HG03342 (cell line): ENCODE measurements around the gene SCGB3A1.

ENCODE experiments used
- ATAC-seq: cut with Tn5 transposase; IDR thresholded peaks from one replicate; pipeline ENCODE4 v1.9.1; 2021; ENCODE audit warnings: mild to moderate bottlenecking, moderate library complexity; ENCODE audit not compliant: unreplicated experiment

Gene SCGB3A1, protein sequence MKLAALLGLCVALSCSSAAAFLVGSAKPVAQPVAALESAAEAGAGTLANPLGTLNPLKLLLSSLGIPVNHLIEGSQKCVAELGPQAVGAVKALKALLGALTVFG

GRCh38 chr5:180591311-180591887 lies at the start of gene SCGB3A1:
TSS of gene SCGB3A1 (minus strand) at chr5:180591499. CDS start at chr5:180591462, 37 bp downstream.
- ATAC-seq, result no peak

DNA sequence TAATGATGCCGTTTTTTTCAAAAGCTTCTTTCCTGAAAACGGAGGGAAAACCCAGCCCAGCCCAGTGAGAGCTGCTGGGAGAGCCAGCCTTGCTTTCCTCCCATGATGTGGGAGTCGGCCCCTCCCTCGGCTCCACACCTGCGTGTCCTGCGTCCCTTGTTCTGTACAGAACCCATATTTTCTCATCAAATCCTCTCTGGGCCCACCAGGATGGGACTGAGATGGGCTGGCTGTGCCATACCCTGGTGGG lies 49.2 kb upstream of the SCGB3A1 start:
- ATAC-seq, result no peak

GRCh38 chr5:180639741-180640610 lies 48.7 kb upstream of the SCGB3A1 start:
- ATAC-seq, result no peak

DNA sequence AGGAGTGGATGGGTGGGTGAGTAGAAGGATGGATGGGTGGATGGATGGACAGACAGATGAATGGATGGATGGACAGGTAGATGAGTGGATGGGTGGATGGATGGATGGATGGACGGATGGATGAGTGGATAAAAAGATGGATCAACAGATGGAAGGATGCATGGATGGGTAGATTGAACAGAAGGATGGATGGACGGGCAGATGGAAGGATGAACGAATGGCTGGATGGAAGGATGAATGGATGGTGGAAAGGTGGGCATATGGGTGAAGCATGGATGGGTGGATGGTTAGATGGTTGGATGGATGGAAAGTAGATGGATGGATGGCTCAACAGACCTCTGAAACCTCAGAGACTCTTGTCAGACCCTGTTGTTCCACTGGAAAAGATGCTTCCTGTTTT lies 48.0 kb upstream of the SCGB3A1 start:
- ATAC-seq, result no peak

- no peak for ATAC-seq
These were observed 46.8 kb upstream of the SCGB3A1 start for GRCh38 chr5:180637962-180638680.

GRCh38 chr5:180636403-180637075 lies 45.2 kb upstream of the SCGB3A1 start:
- no peak for ATAC-seq

GRCh38 chr5:180636016-180636402 lies 44.7 kb upstream of the SCGB3A1 start:
- ATAC-seq, result no peak

DNA sequence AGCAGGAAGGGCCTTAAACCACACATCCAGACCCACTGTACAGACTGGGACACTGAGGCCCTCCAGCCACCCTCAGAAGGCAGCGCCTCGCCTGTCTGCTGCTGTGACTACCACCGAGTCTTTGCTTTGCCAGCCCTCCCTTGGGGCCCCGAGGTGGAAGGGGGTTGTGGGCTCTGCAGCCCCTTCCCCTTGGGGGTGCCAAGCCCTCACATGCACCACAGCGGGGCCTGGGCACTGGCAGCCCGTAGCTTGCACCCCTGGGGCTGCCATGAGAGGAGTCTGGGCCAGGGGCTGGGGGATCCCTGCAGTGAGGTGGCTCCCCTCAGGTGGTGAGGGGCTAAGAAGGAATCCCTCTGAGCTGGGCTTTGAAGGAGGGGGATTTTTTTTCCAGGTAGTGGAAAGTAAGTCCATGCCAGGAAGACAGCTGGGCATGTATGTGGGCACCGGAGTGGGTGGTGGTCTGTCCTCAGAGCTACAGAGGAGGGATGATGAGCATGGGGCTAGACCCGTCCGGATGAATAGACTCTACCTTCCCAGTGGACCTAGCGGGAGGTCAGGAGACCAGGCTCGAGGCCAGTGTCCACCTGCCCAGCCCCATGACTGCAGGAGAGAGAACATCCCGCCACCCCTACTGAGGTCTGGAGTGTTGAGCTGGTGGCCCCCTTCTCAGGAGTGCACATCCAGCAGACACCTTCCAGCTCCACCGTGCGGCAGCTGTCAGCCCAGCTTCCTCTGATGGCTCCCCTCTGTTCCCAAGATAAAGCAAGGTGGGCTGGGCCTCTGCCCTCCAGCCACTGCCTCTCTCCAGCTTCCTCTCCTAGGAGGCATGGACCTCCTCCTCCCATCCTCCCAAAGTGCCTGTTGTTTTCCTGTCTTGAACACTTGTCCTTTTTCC lies 42.2 kb upstream of the SCGB3A1 start:
- ATAC-seq, result no peak

DNA sequence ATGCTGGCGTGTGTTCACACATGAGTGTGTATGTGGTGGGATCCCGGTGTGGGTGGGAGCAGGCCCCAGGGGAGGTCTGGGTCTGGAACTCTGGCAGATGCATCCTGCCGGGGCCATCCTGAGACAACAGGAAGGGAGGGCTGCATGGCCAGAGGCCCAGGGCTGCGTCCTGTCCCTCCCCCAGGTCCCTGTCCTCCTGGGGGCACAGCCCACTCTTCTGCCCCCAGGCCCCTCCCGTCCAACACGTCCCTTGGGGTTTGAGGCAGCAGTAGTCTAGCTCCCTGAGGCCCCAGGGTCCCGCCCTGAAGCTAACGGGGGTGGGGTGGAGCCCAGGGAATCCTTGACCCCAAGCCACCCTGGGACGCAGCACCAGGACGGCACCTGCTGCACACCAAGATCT lies 41.5 kb upstream of the SCGB3A1 start:
- ATAC-seq, result no peak

- no peak for ATAC-seq
These were observed 40.5 kb upstream of the SCGB3A1 start for GRCh38 chr5:180631549-180632383.

DNA sequence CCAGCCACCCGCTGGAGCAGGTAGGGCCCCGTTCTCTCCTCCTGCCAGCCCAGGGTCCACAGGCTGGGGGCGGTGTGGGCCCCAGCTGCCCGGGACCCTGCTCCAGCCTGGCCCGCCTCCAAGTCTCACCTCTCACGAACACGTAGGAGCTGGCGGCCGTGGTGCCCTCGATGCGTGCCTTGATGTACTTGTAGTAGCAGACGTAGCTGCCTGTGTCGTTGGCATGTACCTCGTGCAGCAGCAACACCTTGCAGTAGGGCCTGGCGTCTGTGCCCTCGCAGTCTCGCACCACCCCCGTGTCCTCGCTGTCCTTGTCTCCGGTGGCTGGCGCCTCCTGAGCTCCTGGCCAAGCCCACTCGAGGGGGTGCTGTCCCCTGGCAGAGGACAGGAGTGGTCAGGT lies 39.1 kb upstream of the SCGB3A1 start:
- no peak for ATAC-seq

- no peak for ATAC-seq
These were observed 38.6 kb upstream of the SCGB3A1 start for GRCh38 chr5:180629831-180630382.

DNA sequence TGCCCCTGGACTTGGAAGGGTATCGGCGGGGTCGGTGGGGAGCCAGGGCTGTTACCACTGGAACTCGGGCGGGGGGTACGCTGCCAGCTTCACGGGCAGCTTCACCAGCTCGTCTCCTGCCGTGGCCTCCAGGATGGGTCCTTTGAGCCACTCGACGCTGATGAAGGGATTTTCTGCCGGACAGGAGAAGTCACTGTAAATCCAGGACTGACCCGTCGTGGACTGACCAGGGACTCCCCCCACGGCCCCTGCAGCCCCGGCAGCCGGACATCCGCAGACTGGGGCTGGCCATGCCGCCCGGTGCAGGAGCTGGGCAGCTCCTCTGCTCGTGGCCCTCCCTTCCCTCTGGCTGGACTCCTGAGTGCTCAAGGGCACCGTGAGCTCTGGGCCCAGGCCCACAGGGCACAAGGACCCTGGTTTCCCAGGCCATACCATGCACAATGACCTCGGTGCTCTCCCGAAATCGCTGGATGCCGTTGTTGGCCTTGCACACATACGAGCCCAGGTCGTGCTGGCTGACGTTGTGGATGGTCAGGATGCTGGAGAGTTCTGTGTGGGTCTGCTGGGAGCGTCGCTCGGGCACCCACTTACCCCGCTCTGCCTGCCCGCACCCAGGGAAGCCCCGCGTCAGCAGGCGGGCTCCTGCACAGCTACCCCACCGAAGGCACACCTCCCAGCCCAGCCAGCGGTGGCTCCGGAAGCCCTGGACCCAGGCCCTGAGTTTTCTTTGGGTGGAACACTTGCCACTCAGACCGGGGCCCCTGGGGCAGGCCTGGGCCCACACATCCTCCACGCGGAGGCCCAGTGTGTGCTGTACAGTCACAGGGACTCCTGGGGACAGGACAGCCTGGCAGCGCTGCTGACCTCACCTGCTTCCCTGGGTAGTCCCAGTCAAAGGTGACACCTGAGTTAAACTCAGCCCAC lies 37.8 kb upstream of the SCGB3A1 start:
- ATAC-seq, result no peak

- no peak for ATAC-seq
These were observed 36.9 kb upstream of the SCGB3A1 start for GRCh38 chr5:180628211-180628610.

DNA sequence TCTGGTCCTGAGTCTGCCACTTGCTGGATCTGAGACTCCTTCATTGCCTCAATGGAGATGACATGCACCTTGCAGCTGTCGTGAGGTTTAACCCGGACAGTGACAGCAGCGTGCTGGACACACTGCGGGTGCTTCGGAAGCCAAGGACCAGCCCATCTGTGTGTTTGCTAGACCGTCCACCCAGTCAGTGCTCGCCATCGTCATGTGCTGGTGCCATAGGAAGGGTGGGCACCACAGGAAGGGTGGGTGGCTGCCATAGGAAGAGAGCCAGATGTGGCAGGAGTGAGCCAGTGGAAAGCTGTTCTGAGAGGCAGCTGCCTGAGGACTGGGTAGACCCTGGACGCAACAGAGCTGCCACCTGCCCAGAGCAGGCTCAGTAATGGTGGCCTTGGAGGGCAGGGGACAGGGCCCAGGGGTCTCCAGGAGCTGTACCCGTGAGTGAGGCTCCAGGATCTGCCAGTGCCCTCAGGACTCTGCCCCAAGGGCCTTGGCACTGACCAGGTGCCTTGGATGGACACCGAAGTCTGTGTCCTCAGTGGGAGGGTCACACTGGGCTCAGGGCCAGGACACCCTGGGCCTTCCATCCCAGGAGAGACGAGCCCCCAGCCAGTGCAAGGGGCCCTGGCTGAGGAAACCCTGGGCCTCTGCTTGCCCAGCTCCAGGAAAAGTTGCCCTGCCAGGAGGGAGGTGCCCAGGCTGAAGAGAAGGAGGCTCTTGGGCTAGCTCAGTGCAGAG lies 36.3 kb upstream of the SCGB3A1 start:
- no peak for ATAC-seq

GRCh38 chr5:180626661-180627385 lies 35.5 kb upstream of the SCGB3A1 start:
- no peak for ATAC-seq
